ENCODE results near the gene TMEM163.
A peak's percentile ranks its signal among the peaks of the same experiment; 100 is the strongest.

Gene TMEM163

GRCh38 chr2:134457765-134458472 lies 260.9 kb downstream of the TMEM163 start:
- TF ChIP-seq CTCF (conservative IDR thresholded peaks at IDR 0.05), result peak; percentile 40; the same call in 1 of the 2 replicates

GRCh38 chr2:134457353-134457752 lies 261.4 kb downstream of the TMEM163 start:
- peak overlapping the region; percentile 78 for H3K27ac ChIP-seq
- no peak for TF ChIP-seq CTCF (conservative IDR thresholded peaks at IDR 0.05)

More at GRCh38 chr2:134457765-134458472, 260.9 kb downstream of the TMEM163 start:
- peak overlapping the region; percentile 78 for H3K27ac ChIP-seq

- TF ChIP-seq CTCF (conservative IDR thresholded peaks at IDR 0.05), result no peak
- no peak overlapping the region for H3K27ac ChIP-seq
Measured at GRCh38 chr2:134455426-134455825, 263.4 kb downstream of the TMEM163 start.

GRCh38 chr2:134454931-134455330 lies 263.9 kb downstream of the TMEM163 start:
- TF ChIP-seq CTCF (conservative IDR thresholded peaks at IDR 0.05), result no peak
- H3K27ac ChIP-seq, result no peak overlapping the region

GRCh38 chr2:134454426-134454825 lies 264.4 kb downstream of the TMEM163 start:
- no peak overlapping the region for H3K27ac ChIP-seq
- TF ChIP-seq CTCF (conservative IDR thresholded peaks at IDR 0.05), result no peak

GRCh38 chr2:134453973-134454372 lies 264.8 kb downstream of the TMEM163 start:
- no peak overlapping the region for H3K27ac ChIP-seq
- no peak for TF ChIP-seq CTCF (conservative IDR thresholded peaks at IDR 0.05)

- no peak for TF ChIP-seq CTCF (conservative IDR thresholded peaks at IDR 0.05)
- no peak overlapping the region for H3K27ac ChIP-seq
Measured at GRCh38 chr2:134453476-134453875, 265.3 kb downstream of the TMEM163 start.
